Adipocyte (in vitro differentiated cells): ENCODE measurements around the gene TMEM156.
"Not testable (repeated sequence)": the region's sequence is repeated elsewhere in the genome, so short reads cannot be mapped to it uniquely, and the experiment has no call there.

ENCODE experiments used
- DNase-seq: peaks from one replicate; pipeline ENCODE4 v3.0.0-alpha.2; 2015; ENCODE audit warnings: low read depth
- H3K27me3 ChIP-seq: replicated peaks from 2 replicates; pipeline ENCODE4 v1.7.0; 2013; ENCODE audit warnings: mild to moderate bottlenecking, low read length, moderate library complexity; ENCODE audit not compliant: control insufficient read depth, insufficient read depth
- H3K36me3 ChIP-seq: 2 replicates; pipeline ENCODE4 v1.7.0; 2013; ENCODE audit warnings: low read length, mild to moderate bottlenecking, moderate library complexity; ENCODE audit not compliant: control insufficient read depth, insufficient read depth, severe bottlenecking
- H3K4me1 ChIP-seq: 2 replicates; pipeline ENCODE4 v1.7.0; 2013; ENCODE audit warnings: mild to moderate bottlenecking, low read length, moderate library complexity; ENCODE audit not compliant: control insufficient read depth, insufficient read depth
- H3K4me3 ChIP-seq: 2 replicates; pipeline ENCODE4 v1.7.0; 2013; ENCODE audit warnings: mild to moderate bottlenecking, low read length, moderate library complexity
- H3K9ac ChIP-seq: 2 replicates; pipeline ENCODE4 v1.7.0; 2013; ENCODE audit warnings: mild to moderate bottlenecking, low read length, moderate library complexity
- H3K9me3 ChIP-seq: 2 replicates; pipeline ENCODE4 v1.7.0; 2013; ENCODE audit warnings: mild to moderate bottlenecking, low read length, moderate library complexity; ENCODE audit not compliant: control insufficient read depth

TMEM156 gene

DNA sequence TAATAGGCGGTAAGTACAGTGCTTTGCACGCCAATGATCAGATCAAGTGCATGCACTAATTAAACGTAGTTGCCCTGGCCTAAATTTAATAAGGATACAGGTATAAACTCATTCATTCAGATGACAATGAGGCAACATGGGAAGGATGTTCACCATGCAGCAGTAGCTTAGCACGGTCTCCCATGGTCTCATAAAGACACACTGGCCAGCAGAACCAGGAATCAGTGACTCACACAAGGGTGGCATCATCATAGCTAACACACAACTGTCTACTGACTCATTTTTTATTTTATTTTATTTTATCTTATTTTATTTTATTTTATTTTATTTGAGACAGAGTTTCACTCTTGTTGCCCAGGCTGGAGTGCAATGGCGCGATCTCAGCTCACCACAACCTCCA lies 42.7 kb downstream of the TMEM156 start:
- DNase-seq: peak; percentile 33
- H3K4me1 ChIP-seq: peaks cover 4% of the 10 kb centered on the region
- H3K9me3 ChIP-seq: no peaks in the 10 kb centered on the region

DNA sequence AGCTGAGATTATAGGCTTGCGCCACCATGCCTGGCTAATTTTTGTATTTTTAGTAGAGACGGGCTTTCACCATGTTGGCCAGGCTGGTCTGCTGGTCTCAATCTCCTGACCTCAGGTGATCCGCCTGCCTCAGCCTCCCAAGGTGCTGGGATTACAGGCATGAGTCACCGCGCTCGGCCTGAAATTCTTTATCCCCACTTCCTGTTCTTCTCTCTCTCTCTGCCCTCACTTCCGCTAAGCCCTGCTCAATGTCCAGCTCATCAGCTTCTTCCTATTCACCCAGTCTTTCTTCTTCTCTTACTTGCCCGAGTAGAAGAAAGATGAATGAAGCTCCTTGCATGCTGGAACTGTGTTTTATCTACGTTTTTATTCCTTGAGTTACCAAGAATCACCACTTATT lies 43.9 kb downstream of the TMEM156 start:
- not testable (repeated sequence) for H3K36me3 ChIP-seq, DNase-seq, H3K4me3 ChIP-seq, H3K9ac ChIP-seq, H3K9me3 ChIP-seq, H3K27me3 ChIP-seq
- peaks cover 15% of the 10 kb centered on the region for H3K4me1 ChIP-seq

More for the DNA sequence above, 42.7 kb downstream of the TMEM156 start:
- Histone ChIP-seq H3K9ac (no peak overlapping the region), H3K4me3 (no peak overlapping the region), H3K36me3 (no peaks in the 10 kb centered on the region), H3K27me3 (no peaks in the 10 kb centered on the region)

DNA sequence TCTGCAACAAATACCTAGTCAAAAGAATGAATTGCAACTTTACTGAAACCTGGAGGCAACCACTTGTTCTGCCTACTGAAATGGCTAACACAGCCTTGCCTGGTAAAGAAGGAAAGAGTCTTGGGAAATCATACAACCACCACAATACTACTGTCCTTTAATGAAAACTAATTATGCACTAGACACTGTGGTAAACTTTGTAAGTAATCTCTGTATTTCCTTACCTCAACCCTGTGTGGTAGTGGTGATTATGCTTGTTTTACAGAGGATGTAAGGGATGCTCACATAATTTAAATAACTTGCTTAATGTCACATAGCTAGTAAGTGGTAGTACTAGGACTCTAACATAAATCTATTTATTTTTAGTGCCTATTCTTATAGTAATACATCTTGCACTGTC lies 44.7 kb downstream of the TMEM156 start:
- H3K27me3 ChIP-seq: no peaks in the 10 kb centered on the region
- H3K9ac ChIP-seq: no peak overlapping the region
- H3K36me3 ChIP-seq: no peaks in the 10 kb centered on the region
- no peak overlapping the region for H3K4me3 ChIP-seq
- H3K4me1 ChIP-seq: peaks cover 23% of the 10 kb centered on the region
- DNase-seq: no peak
- H3K9me3 ChIP-seq: no peaks in the 10 kb centered on the region

DNA sequence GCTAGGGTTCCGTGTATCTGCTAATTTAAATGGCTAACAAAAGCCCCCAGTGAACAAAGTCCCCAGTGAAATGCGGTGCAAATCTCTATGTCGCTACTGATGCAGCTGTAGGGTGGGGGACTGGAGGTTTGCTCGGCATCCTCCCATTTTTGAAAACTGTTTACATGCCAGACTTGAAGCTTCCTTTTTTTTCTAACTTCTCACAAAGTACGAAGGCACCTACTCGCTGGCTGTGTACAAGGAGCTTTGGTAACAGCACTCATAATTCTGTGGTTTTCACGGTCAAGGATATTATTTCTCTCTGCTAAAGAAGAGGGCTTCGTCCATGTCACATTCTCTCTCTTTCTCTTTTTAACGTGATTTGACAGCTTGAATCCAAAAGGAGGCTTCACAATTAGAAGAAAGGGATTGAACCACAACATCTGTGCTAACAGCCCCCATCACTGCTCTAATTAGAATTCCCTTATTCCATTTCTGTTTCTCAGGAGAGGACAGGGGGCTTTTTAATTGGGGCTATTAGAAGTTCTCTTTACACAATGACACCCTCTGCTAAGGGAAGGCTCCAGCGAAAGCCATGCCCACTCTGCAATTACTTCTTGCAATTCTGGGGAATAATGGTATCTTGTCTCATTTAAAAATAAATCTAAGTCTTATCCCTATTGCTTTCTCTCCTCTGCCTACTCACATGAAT lies 46.7 kb downstream of the TMEM156 start:
- Histone ChIP-seq H3K4me3 (no peak overlapping the region), H3K4me1 (peaks cover 42% of the 10 kb centered on the region), H3K9ac (no peak overlapping the region), H3K9me3 (no peaks in the 10 kb centered on the region), H3K27me3 (no peaks in the 10 kb centered on the region), H3K36me3 (no peaks in the 10 kb centered on the region)
- no peak for DNase-seq

DNA sequence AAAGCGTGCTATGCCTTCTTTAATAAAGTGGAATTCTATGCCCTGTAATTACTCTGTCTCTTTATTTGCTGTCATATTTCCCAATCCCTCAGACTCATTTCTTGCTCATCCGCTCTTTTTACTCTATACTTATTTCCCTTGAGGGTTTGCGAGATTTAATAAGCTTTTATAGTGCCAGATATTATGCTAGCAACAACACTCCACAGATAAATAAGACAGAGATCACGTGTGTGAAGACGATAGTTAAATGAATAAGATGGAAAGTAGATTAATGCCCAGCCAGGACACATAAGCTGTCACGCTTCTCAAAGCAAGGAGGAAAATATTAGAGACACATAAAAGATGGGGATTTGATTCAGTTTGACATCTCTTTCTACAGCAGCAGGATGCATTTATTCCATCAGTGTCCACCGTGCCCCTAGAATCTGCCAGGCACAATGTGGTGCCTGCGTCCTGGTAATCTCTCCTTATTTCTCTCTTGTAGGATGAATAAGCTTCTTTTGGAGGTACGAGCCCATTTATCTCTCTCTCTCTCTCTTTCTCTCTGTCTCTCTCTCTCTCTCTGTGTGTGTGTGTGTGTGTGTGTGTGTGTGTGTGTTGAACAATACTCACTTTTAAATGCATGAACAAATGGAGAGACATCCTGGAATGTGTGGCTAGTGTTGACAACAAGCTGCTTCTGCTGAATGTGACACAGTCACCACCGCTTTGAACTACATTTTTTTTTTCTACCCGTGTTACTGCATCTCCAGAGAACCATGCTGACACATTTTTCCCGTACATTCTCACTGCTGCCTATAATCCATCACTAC lies 48.2 kb downstream of the TMEM156 start:
- no peak for DNase-seq
- Histone ChIP-seq H3K4me3 (peak overlapping the region; percentile 57), H3K4me1 (peaks cover 42% of the 10 kb centered on the region), H3K9me3 (no peaks in the 10 kb centered on the region), H3K9ac (no peak overlapping the region), H3K27me3 (no peaks in the 10 kb centered on the region), H3K36me3 (no peaks in the 10 kb centered on the region)

DNA sequence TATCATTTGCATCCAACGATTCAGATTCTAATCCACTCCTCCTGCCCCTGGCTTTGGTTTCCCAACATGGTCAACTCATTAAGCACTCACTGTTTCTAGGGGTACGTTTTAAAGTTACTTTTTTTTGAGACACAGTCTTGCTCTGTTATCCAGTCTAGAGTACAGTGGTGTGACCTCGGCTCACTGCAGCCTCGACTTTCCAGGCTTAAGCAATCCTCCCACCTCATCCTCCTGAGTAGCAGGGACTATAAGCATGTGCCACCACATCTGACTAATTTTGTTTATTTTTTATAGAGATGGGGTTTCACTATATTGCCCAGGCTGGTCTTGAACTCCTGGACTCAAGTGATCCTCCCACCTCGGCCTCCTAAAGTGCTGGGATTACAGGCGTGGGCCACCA lies 48.9 kb downstream of the TMEM156 start:
- no peak overlapping the region for H3K4me3 ChIP-seq
- H3K36me3 ChIP-seq: no peaks in the 10 kb centered on the region
- no peaks in the 10 kb centered on the region for H3K9me3 ChIP-seq
- H3K4me1 ChIP-seq: peaks cover 42% of the 10 kb centered on the region
- DNase-seq: no peak
- no peak overlapping the region for H3K9ac ChIP-seq
- H3K27me3 ChIP-seq: no peaks in the 10 kb centered on the region

DNA sequence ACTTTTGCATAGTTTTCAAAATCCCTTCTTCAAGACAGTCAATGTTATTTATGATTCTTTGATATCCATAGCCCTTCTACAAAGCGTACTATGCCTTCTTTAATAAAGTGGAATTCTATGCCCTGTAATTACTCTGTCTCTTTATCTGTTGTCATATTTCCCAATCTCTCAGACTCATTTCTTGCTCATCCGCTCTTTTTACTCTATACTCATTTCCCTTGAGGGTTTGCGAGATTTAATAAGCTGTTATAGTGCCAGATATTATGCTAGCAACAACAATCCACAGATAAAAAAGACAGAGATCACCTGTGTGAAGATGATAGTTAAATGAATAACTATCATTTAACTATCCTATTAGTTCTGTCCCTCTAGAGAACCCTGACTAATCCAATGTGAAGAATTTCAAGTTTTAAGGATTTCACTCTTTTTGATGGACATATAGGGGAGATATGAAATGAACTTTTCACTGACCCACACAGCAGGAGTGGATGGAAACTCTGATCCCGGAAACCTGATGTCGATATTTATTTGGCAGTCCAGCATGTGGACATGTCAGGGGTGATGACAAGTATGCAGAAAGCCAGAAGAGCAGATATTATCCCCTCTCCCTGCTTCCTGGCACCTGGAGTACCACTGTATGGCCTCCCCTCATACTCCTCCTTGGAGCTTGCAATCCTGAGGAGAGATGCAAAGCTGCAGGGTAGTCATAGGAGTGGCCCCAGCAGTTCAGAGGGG lies 49.7 kb downstream of the TMEM156 start:
- Histone ChIP-seq H3K36me3 (no peaks in the 10 kb centered on the region), H3K4me3 (no peak overlapping the region), H3K27me3 (no peaks in the 10 kb centered on the region), H3K9me3 (no peaks in the 10 kb centered on the region), H3K9ac (no peak overlapping the region), H3K4me1 (peaks cover 42% of the 10 kb centered on the region)
- no peak for DNase-seq

DNA sequence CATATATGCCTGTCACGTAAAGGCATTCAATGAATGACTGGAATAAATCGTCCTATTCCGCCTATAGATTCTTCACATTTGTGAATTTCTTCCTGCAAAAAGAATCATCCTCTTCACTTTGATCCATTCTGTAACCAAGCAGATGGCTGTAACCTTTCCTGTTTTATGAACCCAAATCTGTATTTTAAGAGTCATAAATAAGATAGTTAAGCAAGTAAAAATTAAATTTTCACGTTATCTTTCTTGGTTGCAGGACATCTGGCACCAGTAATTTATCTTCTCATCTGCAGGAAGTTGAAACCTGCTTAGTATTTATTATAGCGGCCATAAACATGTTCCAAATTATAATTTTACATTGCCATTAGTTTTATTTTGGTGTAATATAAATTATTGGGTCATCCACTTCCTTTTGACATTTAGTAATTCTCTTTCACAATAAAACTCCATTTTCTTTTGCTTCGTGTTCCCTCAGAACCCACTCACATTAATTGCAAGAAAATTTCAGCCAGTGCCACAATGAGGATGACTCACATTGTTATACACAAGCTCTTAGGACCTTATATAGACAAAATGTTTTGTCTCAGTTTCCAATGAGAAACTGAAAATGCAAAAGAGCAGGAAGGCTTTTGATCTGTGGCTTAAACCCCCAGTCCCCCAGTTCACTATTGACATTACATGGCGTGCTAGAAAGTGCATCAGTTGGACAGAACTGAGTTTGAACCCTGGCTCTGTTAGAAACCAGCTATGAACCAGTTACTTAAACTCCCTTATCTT lies 51.1 kb downstream of the TMEM156 start:
- Histone ChIP-seq H3K27me3 (no peaks in the 10 kb centered on the region), H3K36me3 (no peaks in the 10 kb centered on the region), H3K9ac (peak overlapping the region; percentile 44), H3K4me1 (peaks cover 46% of the 10 kb centered on the region), H3K4me3 (peak overlapping the region; percentile 36), H3K9me3 (no peaks in the 10 kb centered on the region)
- DNase-seq: peak; percentile 69

DNA sequence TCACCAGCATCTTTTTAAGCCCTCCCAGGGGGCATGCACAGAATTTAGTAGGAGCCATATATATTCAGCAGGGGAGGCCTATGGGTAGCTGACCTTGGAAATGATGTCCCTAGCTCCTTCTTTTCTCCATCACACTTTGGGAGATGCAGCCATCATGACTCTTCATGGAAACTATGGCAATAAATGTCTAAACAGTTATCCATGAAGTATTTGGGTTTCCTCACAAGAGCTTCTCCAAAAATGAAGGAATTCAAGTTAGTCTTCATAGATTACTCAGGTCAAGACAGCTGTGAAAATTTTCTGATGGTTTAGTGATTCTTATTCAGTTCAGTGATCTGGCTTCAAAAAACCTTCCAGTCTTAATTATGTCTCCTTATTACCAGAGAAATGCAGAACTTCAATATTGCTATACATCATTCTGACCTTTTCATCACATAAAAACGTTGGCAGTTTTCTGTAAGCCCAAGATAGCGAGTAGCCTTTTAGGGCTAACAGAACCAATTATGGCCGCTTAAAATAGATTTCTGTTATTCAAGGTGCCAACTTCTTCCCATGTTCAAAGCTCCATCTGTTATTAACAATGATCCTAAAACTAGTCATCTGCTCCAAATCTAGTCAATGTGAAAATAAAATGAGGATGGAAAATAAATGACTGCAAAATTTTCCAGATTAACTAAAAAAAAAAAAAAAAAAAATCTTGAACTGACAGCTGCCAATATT lies 52.5 kb downstream of the TMEM156 start:
- Histone ChIP-seq H3K9me3 (no peaks in the 10 kb centered on the region), H3K9ac (no peak overlapping the region), H3K4me1 (peaks cover 44% of the 10 kb centered on the region), H3K4me3 (no peak overlapping the region), H3K36me3 (no peaks in the 10 kb centered on the region), H3K27me3 (no peaks in the 10 kb centered on the region)
- no peak for DNase-seq

DNA sequence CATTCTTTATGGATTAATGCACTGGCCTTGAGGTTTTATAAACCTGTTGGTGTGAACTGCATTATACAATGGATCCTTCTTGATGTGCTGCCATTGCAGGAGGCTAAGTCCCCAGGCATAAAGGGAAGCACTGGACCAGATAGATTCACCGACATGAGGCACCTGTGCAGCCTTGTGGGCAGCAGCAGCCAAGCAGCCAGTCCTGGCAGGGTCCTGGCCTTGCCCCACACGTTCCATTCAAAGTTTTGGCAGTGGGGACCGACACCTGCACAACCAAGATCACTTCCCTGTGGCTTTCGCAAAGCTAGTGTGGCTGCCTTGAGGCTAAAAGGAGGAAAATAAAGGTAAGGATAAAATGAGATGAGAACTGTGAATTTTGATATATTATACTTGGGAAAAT lies 53.1 kb downstream of the TMEM156 start:
- Histone ChIP-seq H3K36me3 (no peaks in the 10 kb centered on the region), H3K4me3 (no peak overlapping the region), H3K9me3 (no peaks in the 10 kb centered on the region), H3K27me3 (no peaks in the 10 kb centered on the region), H3K9ac (no peak overlapping the region), H3K4me1 (peaks cover 38% of the 10 kb centered on the region)
- no peak for DNase-seq
